DND-41 (cell line): ENCODE measurements around the gene ZNF281.

Experiments
- ATAC-seq: fragments of 200-7000 bp; cut with Tn5 transposase; 3 replicates; pipeline ENCODE4 v1.9.1; 2021; ENCODE audit warnings: low read depth; ENCODE audit not compliant: insufficient read depth
- DNase-seq: peaks from one replicate; pipeline ENCODE4 v3.0.0-alpha.2; 2020
- H2AFZ ChIP-seq: 2 replicates; pipeline ENCODE4 v1.6.0; 2012; ENCODE audit warnings: low read depth, low read length
- H3K27ac ChIP-seq: 2 replicates; pipeline ENCODE4 v1.5.1; 2012; ENCODE audit warnings: low read length, inconsistent platforms
- H3K27me3 ChIP-seq: fragments of 200-600 bp; sonication (generic); 2 replicates; pipeline ENCODE4 v1.6.0; 2012; ENCODE audit warnings: low read length, mild to moderate bottlenecking, inconsistent platforms; ENCODE audit not compliant: insufficient read depth, poor library complexity
- H3K36me3 ChIP-seq: 2 replicates; pipeline ENCODE4 v1.5.1; 2012; ENCODE audit warnings: low read length, inconsistent platforms; ENCODE audit not compliant: insufficient read depth
- H3K4me1 ChIP-seq: 2 replicates; pipeline ENCODE4 v1.5.1; 2012; ENCODE audit warnings: mild to moderate bottlenecking, low read length; ENCODE audit not compliant: insufficient read depth
- H3K4me2 ChIP-seq: 2 replicates; pipeline ENCODE4 v1.6.0; 2012; ENCODE audit warnings: mild to moderate bottlenecking, moderate library complexity, low read length, inconsistent platforms; ENCODE audit not compliant: insufficient read depth
- H3K4me3 ChIP-seq, 2 experiments: fragments of 200-600 bp in 1 of 2; shearing (Covaris generic) in 1 of 2; 2 replicates each; pipeline ENCODE4 v1.5.1; 2012 to 2016; ENCODE audit warnings: inconsistent platforms in 2 of 2, low read length in 2 of 2, mild to moderate bottlenecking in 2 of 2, low read depth in 1 of 2, moderate library complexity in 1 of 2
- H3K79me2 ChIP-seq: 2 replicates; pipeline ENCODE4 v1.6.0; 2012; ENCODE audit warnings: low read length, inconsistent platforms; ENCODE audit not compliant: insufficient read depth
- H3K9ac ChIP-seq: 2 replicates; pipeline ENCODE4 v1.6.0; 2012; ENCODE audit warnings: low read depth, mild to moderate bottlenecking, inconsistent platforms, low read length, moderate library complexity
- H3K9me3 ChIP-seq: 2 replicates; pipeline ENCODE4 v1.5.1; 2012; ENCODE audit warnings: low read length, moderate library complexity, mild to moderate bottlenecking, inconsistent platforms; ENCODE audit not compliant: insufficient read depth, severe bottlenecking
- H4K20me1 ChIP-seq: 2 replicates; pipeline ENCODE4 v1.6.0; 2012; ENCODE audit warnings: low read length; ENCODE audit not compliant: insufficient read depth
- CTCF ChIP-seq: IDR thresholded peaks from 2 replicates; pipeline ENCODE4 v1.5.1; 2012; ENCODE audit warnings: borderline replicate concordance, low read length, moderate library complexity, mild to moderate bottlenecking; ENCODE audit not compliant: poor library complexity, severe bottlenecking; ENCODE audit errors: extremely low read depth
- EZH2 ChIP-seq: IDR thresholded peaks from 3 replicates; pipeline ENCODE4 v1.6.1; 2012; ENCODE audit warnings: borderline replicate concordance, low read depth, mild to moderate bottlenecking, moderate library complexity, low read length, inconsistent platforms; ENCODE audit not compliant: severe bottlenecking

Gene ZNF281

GRCh38 chr1:200388791-200389190 is 21.0 kb downstream of the ZNF281 start:
- no peaks in the 10 kb centered on the region for H3K79me2 ChIP-seq
- H4K20me1 ChIP-seq = no peaks in the 10 kb centered on the region
- H3K4me1 ChIP-seq = no peaks in the 10 kb centered on the region
- no peak for DNase-seq
- TF ChIP-seq CTCF (no peak), EZH2 (no peak)
- ATAC-seq = no peak
- no peak overlapping the region for H2AFZ ChIP-seq
- no peaks in the 10 kb centered on the region for H3K27me3 ChIP-seq
- no peaks in the 10 kb centered on the region for H3K9me3 ChIP-seq
- H3K27ac ChIP-seq = no peak overlapping the region
- no peak overlapping the region for H3K4me3 ChIP-seq
- no peak overlapping the region for H3K9ac ChIP-seq
- H3K36me3 ChIP-seq = no peaks in the 10 kb centered on the region
- no peak overlapping the region for H3K4me2 ChIP-seq

DNA sequence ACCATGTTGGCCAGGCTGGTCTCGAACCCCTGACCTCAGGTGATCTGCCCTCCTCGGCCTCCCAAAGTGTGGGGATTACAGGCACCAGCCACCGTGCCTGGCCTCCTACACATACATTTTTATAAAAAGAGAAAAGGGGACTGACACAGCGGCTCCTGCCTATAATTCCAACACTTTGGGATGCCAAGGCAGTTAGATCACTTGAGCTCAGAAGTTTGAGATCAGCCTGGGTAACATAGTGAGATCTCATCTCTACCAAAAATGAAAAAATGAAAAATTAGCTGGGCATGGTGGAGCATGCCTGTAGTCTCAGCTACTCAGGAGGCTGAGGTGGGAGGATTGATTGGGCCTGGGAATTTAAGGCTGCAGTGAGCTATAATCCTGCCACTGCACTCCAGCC is 23.4 kb downstream of the ZNF281 start:
- Histone ChIP-seq H3K79me2 (no peaks in the 10 kb centered on the region), H3K27ac (no peak overlapping the region), H4K20me1 (no peaks in the 10 kb centered on the region), H3K4me2 (no peak overlapping the region), H3K4me1 (no peaks in the 10 kb centered on the region), H2AFZ (no peak overlapping the region), H3K9ac (no peak overlapping the region), H3K36me3 (no peaks in the 10 kb centered on the region), H3K9me3 (no peaks in the 10 kb centered on the region), H3K4me3 (no peak overlapping the region), H3K27me3 (no peaks in the 10 kb centered on the region)
- no peak for DNase-seq
- TF ChIP-seq CTCF = no peak
- no peak for TF ChIP-seq EZH2
- ATAC-seq = no peak

GRCh38 chr1:200384818-200385390 is 24.9 kb downstream of the ZNF281 start:
- Histone ChIP-seq H3K4me3 (no peak overlapping the region), H4K20me1 (no peaks in the 10 kb centered on the region), H2AFZ (no peak overlapping the region), H3K79me2 (no peaks in the 10 kb centered on the region), H3K27ac (no peak overlapping the region), H3K9me3 (no peaks in the 10 kb centered on the region), H3K36me3 (no peaks in the 10 kb centered on the region), H3K9ac (no peak overlapping the region), H3K4me2 (no peak overlapping the region), H3K4me1 (no peaks in the 10 kb centered on the region), H3K27me3 (no peaks in the 10 kb centered on the region)
- ATAC-seq = no peak
- TF ChIP-seq EZH2 = no peak
- TF ChIP-seq CTCF = no peak
- no peak for DNase-seq
